ES-I3 (cell line): Measurements from ENCODE around the gene TNFSF10.
"Not testable (repeated sequence)": the region's sequence is repeated elsewhere in the genome, so short reads cannot be mapped to it uniquely, and the experiment has no call there.

Source experiments
- H3K36me3 ChIP-seq: 2 replicates; pipeline ENCODE4 v1.6.1; 2013; ENCODE audit warnings: mild to moderate bottlenecking, low read length, control low read depth, moderate library complexity; ENCODE audit not compliant: insufficient read depth
- H3K4me1 ChIP-seq: 2 replicates; pipeline ENCODE4 v1.6.1; 2013; ENCODE audit warnings: mild to moderate bottlenecking, control low read depth, low read length; ENCODE audit not compliant: insufficient read depth
- H3K9ac ChIP-seq: 2 replicates; pipeline ENCODE4 v1.6.1; 2013; ENCODE audit warnings: low read depth, mild to moderate bottlenecking, low read length, moderate library complexity
- H3K9me3 ChIP-seq: 2 replicates; pipeline ENCODE4 v1.6.1; 2013; ENCODE audit warnings: mild to moderate bottlenecking, low read length, moderate library complexity; ENCODE audit not compliant: control insufficient read depth, insufficient read depth

Gene TNFSF10

GRCh38 chr3:172537507-172538158 is 14.4 kb upstream of the TNFSF10 start:
- Histone ChIP-seq H3K9me3 (no peaks in the 10 kb centered on the region), H3K36me3 (no peaks in the 10 kb centered on the region), H3K4me1 (0 out of 2 replicates have a peak, but pooled peaks cover 7% of the 10 kb centered on the region), H3K9ac (no peak overlapping the region)

- Histone ChIP-seq H3K4me1 (0 out of 2 replicates have a peak, but pooled peaks cover 7% of the 10 kb centered on the region), H3K9me3 (no peaks in the 10 kb centered on the region), H3K36me3 (no peaks in the 10 kb centered on the region), H3K9ac (no peak overlapping the region)
Observed at GRCh38 chr3:172536993-172537419, 13.8 kb upstream of the TNFSF10 start.

- Histone ChIP-seq H3K9me3 (no peaks in the 10 kb centered on the region), H3K4me1 (0 out of 2 replicates have a peak, but pooled peaks cover 7% of the 10 kb centered on the region), H3K9ac (no peak overlapping the region), H3K36me3 (no peaks in the 10 kb centered on the region)
Observed at GRCh38 chr3:172536505-172536904, 13.3 kb upstream of the TNFSF10 start.

GRCh38 chr3:172530566-172530965 is 7.3 kb upstream of the TNFSF10 start:
- no peaks in the 10 kb centered on the region for H3K4me1 ChIP-seq
- no peaks in the 10 kb centered on the region for H3K36me3 ChIP-seq
- no peaks in the 10 kb centered on the region for H3K9me3 ChIP-seq
- no peak overlapping the region for H3K9ac ChIP-seq

- H3K36me3 ChIP-seq = no peaks in the 10 kb centered on the region
- H3K4me1 ChIP-seq = no peaks in the 10 kb centered on the region
- no peak overlapping the region for H3K9ac ChIP-seq
- no peaks in the 10 kb centered on the region for H3K9me3 ChIP-seq
Observed at GRCh38 chr3:172530101-172530561, 6.9 kb upstream of the TNFSF10 start.

GRCh38 chr3:172528677-172529076 is 5.4 kb upstream of the TNFSF10 start:
- Histone ChIP-seq H3K36me3 (no peaks in the 10 kb centered on the region), H3K9ac (no peak overlapping the region), H3K4me1 (no peaks in the 10 kb centered on the region; the same call in 1 of the 2 replicates), H3K9me3 (no peaks in the 10 kb centered on the region)

GRCh38 chr3:172527306-172527705 is 4.1 kb upstream of the TNFSF10 start:
- Histone ChIP-seq H3K9me3 (no peaks in the 10 kb centered on the region), H3K9ac (no peak overlapping the region), H3K36me3 (no peaks in the 10 kb centered on the region), H3K4me1 (peaks cover 6% of the 10 kb centered on the region; the same call in 1 of the 2 replicates)

- Histone ChIP-seq H3K9ac (no peak overlapping the region), H3K36me3 (no peaks in the 10 kb centered on the region), H3K9me3 (no peaks in the 10 kb centered on the region), H3K4me1 (peaks cover 6% of the 10 kb centered on the region; the same call in 1 of the 2 replicates)
Observed at GRCh38 chr3:172525116-172525613, 1.9 kb upstream of the TNFSF10 start.

- H3K9me3 ChIP-seq = no peaks in the 10 kb centered on the region
- H3K36me3 ChIP-seq = no peaks in the 10 kb centered on the region
- H3K9ac ChIP-seq = no peak overlapping the region
- peaks cover 6% of the 10 kb centered on the region; the same call in 1 of the 2 replicates for H3K4me1 ChIP-seq
Observed at GRCh38 chr3:172524611-172525010, 1.4 kb upstream of the TNFSF10 start.

- not testable (repeated sequence) for H3K36me3 ChIP-seq, H3K9me3 ChIP-seq, H3K4me1 ChIP-seq, H3K9ac ChIP-seq
Observed at GRCh38 chr3:172521837-172522726, 1.1 kb downstream of the TNFSF10 start.

- Histone ChIP-seq H3K36me3 (no peaks in the 10 kb centered on the region), H3K4me1 (peaks cover 7% of the 10 kb centered on the region; the same call in 1 of the 2 replicates), H3K9ac (no peak overlapping the region), H3K9me3 (no peaks in the 10 kb centered on the region)
Observed at GRCh38 chr3:172520301-172520831, 2.9 kb downstream of the TNFSF10 start.

- Histone ChIP-seq H3K36me3 (no peaks in the 10 kb centered on the region), H3K4me1 (peaks cover 10% of the 10 kb centered on the region), H3K9ac (no peak overlapping the region), H3K9me3 (no peaks in the 10 kb centered on the region)
Observed at GRCh38 chr3:172519740-172520139, 3.5 kb downstream of the TNFSF10 start.

- H3K9ac ChIP-seq = no peak overlapping the region
- no peaks in the 10 kb centered on the region for H3K36me3 ChIP-seq
- peaks cover 10% of the 10 kb centered on the region for H3K4me1 ChIP-seq
Observed at GRCh38 chr3:172518929-172519640, 4.1 kb downstream of the TNFSF10 start.

More at GRCh38 chr3:172518929-172519640, 4.1 kb downstream of the TNFSF10 start:
- no peaks in the 10 kb centered on the region for H3K9me3 ChIP-seq
